Measurements from ENCODE around the gene THSD4.

THSD4 gene

DNA sequence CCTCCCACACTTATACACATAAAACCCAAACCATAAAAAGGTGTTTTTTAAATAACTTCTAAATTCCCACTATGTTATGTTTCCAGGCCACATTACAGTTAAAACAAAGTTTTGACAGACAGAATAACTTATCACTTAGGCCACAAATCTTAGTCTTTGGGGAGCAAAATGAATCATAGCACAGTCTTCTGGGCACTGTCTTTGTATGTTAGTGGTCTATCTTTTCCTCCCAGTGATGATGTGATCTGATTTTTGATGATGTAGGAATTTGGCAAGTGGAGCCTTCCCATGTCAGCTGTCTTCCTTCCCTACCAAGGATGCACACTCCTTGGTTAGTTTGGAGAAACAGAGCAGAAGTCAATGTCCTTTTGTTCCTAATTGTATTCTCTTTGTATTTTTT, 67.3 kb downstream of the THSD4 start:
- no peaks in the 10 kb centered on the region for H3K9me3 ChIP-seq (ENCODE audit: control insufficient read depth in 1 of 2, low read length in 2 of 2)
- no peak overlapping the region for H3K4me3 ChIP-seq (ENCODE audit: low read depth in 1 of 2, low read length in 2 of 2)
- no peaks in the 10 kb centered on the region for H3K27me3 ChIP-seq (ENCODE audit: control insufficient read depth in 1 of 2, insufficient read depth in 2 of 2, low read length in 2 of 2)
- no peaks in the 10 kb centered on the region for H3K4me1 ChIP-seq (ENCODE audit: control insufficient read depth in 1 of 2, insufficient read depth in 2 of 2, low read length in 2 of 2)
- no peaks in the 10 kb centered on the region for H3K36me3 ChIP-seq (ENCODE audit: control insufficient read depth in 1 of 2, insufficient read depth in 2 of 2, low read length in 2 of 2)
- no peak overlapping the region for H3K27ac ChIP-seq (ENCODE audit: low read depth, low read length)
- no peak overlapping the region for H3K9ac ChIP-seq (ENCODE audit: low read depth in 1 of 2, low read length in 2 of 2)

DNA sequence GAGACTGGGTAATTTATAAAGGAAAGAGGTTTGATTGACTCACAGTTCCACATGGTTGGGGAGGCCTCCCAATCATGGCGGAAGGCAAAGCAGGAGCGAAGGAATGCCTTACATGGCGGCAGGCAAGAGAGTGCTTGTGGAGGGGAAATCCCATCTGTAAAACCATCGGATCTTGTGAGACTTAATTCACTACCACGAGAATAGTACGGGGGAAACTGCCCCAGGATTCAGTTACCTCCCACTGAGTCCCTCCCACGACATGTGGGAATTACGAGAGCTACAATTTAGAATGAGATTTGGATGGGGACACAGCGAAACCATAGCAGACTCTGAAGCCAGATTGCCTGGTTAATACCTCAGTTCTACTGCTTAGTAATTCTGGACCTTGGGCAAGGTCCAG, 67.8 kb downstream of the THSD4 start:
- no peaks in the 10 kb centered on the region for H3K4me1 ChIP-seq (ENCODE audit: control insufficient read depth in 1 of 2, insufficient read depth in 2 of 2, low read length in 2 of 2)
- no peak overlapping the region for H3K9ac ChIP-seq (ENCODE audit: low read depth in 1 of 2, low read length in 2 of 2)
- H3K27ac ChIP-seq (ENCODE audit: low read depth, low read length), result no peak overlapping the region
- H3K4me3 ChIP-seq (ENCODE audit: low read depth in 1 of 2, low read length in 2 of 2), result no peak overlapping the region
- H3K27me3 ChIP-seq (ENCODE audit: control insufficient read depth in 1 of 2, insufficient read depth in 2 of 2, low read length in 2 of 2), result no peaks in the 10 kb centered on the region
- H3K36me3 ChIP-seq (ENCODE audit: control insufficient read depth in 1 of 2, insufficient read depth in 2 of 2, low read length in 2 of 2), result no peaks in the 10 kb centered on the region
- H3K9me3 ChIP-seq (ENCODE audit: control insufficient read depth in 1 of 2, low read length in 2 of 2), result no peaks in the 10 kb centered on the region

DNA sequence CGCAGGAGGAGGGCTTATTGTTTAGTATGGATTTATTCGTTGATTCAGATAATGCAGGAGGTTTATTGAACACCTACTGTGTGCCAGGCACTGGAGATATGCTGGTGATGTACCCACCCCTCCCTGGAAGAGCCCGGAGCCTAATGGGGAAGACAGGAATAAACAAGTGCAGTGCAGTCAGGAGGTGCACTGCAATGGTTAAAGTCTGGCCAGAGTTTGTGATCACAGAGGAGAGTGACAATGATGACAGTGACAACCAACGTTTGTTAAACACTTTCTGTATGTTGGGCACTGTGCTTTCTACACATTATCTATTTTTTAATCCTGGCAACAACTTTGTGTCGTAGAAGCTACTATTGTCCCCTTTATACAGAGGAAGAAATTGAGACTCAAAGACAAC, 70.4 kb downstream of the THSD4 start:
- Histone ChIP-seq H3K4me1 (ENCODE audit: control insufficient read depth in 1 of 2, insufficient read depth in 2 of 2, low read length in 2 of 2) (no peaks in the 10 kb centered on the region), H3K9ac (ENCODE audit: low read depth in 1 of 2, low read length in 2 of 2) (no peak overlapping the region), H3K27me3 (ENCODE audit: control insufficient read depth in 1 of 2, insufficient read depth in 2 of 2, low read length in 2 of 2) (no peaks in the 10 kb centered on the region), H3K9me3 (ENCODE audit: control insufficient read depth in 1 of 2, low read length in 2 of 2) (no peaks in the 10 kb centered on the region), H3K4me3 (ENCODE audit: low read depth in 1 of 2, low read length in 2 of 2) (no peak overlapping the region), H3K36me3 (ENCODE audit: control insufficient read depth in 1 of 2, insufficient read depth in 2 of 2, low read length in 2 of 2) (no peaks in the 10 kb centered on the region), H3K27ac (ENCODE audit: low read depth, low read length) (no peak overlapping the region)

DNA sequence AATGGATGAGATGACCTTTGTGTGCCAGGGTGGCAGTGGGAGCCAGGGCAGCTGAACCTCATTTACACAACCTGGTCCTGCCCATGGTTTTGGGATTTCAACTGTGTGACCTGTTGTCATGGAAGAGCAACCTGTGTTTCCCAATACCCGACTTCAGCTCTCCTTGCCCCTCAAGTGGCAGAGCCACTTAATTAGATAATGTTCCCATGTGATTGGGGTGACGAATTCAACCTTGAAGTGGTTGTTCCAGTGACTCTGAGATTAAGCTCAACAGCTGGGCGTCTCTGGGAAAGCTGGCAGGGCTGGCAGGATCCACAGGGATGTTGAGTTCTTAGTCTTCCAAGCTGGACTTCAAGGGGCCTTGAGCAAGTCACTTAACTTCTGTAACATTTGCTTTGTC, 71.0 kb downstream of the THSD4 start:
- Histone ChIP-seq H3K4me1 (ENCODE audit: control insufficient read depth in 1 of 2, insufficient read depth in 2 of 2, low read length in 2 of 2) (no peaks in the 10 kb centered on the region), H3K9ac (ENCODE audit: low read depth in 1 of 2, low read length in 2 of 2) (no peak overlapping the region), H3K9me3 (ENCODE audit: control insufficient read depth in 1 of 2, low read length in 2 of 2) (no peaks in the 10 kb centered on the region), H3K36me3 (ENCODE audit: control insufficient read depth in 1 of 2, insufficient read depth in 2 of 2, low read length in 2 of 2) (no peaks in the 10 kb centered on the region), H3K27ac (ENCODE audit: low read depth, low read length) (no peak overlapping the region), H3K27me3 (ENCODE audit: control insufficient read depth in 1 of 2, insufficient read depth in 2 of 2, low read length in 2 of 2) (no peaks in the 10 kb centered on the region), H3K4me3 (ENCODE audit: low read depth in 1 of 2, low read length in 2 of 2) (no peak overlapping the region)

DNA sequence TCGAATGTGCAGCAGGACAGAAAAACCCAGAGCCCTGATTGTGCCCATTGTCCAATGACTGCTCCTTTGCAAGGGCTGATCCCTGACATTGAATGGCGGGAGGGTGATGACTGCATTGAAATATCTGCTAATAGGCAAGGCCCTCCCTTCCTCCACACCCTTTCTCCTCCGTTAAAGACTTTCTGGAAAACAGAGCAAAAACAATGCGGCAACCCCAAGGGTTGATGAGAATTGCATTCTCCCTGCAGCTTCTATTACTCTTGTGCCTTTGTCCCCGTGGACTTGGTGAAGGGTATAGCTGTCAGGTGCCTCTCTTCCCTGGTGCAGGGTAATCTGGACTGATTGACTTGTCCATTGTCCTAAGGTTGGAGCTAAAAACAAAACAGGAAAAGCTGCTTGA, 71.8 kb downstream of the THSD4 start:
- H3K27ac ChIP-seq (ENCODE audit: low read depth, low read length), result no peak overlapping the region
- H3K4me1 ChIP-seq (ENCODE audit: control insufficient read depth in 1 of 2, insufficient read depth in 2 of 2, low read length in 2 of 2), result no peaks in the 10 kb centered on the region
- no peak overlapping the region for H3K9ac ChIP-seq (ENCODE audit: low read depth in 1 of 2, low read length in 2 of 2)
- H3K36me3 ChIP-seq (ENCODE audit: control insufficient read depth in 1 of 2, insufficient read depth in 2 of 2, low read length in 2 of 2), result no peaks in the 10 kb centered on the region
- no peaks in the 10 kb centered on the region for H3K27me3 ChIP-seq (ENCODE audit: control insufficient read depth in 1 of 2, insufficient read depth in 2 of 2, low read length in 2 of 2)
- H3K4me3 ChIP-seq (ENCODE audit: low read depth in 1 of 2, low read length in 2 of 2), result no peak overlapping the region
- H3K9me3 ChIP-seq (ENCODE audit: control insufficient read depth in 1 of 2, low read length in 2 of 2), result no peaks in the 10 kb centered on the region

DNA sequence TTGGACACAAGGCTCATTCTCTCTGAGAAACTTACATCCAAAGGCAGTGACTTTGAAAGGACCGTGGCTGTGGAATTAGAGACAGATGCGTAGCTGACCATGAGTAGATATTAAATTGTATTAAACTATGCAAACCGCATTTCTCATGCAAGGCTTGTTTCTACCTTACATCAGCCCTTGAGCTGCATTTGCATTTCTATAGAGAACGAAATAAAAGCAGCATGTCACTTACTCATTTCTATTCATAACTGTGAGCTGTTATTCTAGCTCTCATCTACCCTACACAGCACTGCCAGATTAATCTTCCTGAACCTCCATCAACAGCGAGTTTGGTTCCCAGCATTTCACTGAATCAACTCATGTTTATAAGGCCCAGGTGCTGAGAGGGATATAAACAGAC, 72.3 kb downstream of the THSD4 start:
- H3K36me3 ChIP-seq (ENCODE audit: control insufficient read depth in 1 of 2, insufficient read depth in 2 of 2, low read length in 2 of 2), result no peaks in the 10 kb centered on the region
- no peaks in the 10 kb centered on the region for H3K27me3 ChIP-seq (ENCODE audit: control insufficient read depth in 1 of 2, insufficient read depth in 2 of 2, low read length in 2 of 2)
- H3K4me1 ChIP-seq (ENCODE audit: control insufficient read depth in 1 of 2, insufficient read depth in 2 of 2, low read length in 2 of 2), result no peaks in the 10 kb centered on the region
- no peak overlapping the region for H3K27ac ChIP-seq (ENCODE audit: low read depth, low read length)
- H3K9ac ChIP-seq (ENCODE audit: low read depth in 1 of 2, low read length in 2 of 2), result no peak overlapping the region
- no peaks in the 10 kb centered on the region for H3K9me3 ChIP-seq (ENCODE audit: control insufficient read depth in 1 of 2, low read length in 2 of 2)
- no peak overlapping the region for H3K4me3 ChIP-seq (ENCODE audit: low read depth in 1 of 2, low read length in 2 of 2)

DNA sequence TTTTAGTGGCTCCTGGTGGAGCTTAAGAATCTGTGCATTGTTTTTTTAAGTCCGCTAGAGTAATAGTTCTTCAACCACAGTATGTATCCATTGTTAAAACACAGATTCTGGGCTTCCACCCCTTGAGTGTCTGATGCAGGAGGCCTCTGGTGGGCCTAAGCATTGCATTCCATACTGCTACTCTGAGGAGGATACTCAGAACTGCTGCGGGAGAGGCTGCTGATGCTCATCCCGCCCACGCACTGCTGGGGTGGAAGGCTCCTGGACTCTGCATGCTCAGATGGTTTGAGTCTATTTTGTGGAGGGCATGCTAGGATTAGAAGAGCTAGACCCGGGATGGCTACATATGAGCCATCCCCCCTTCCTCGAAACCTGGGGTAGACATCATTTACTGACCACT, 74.4 kb downstream of the THSD4 start:
- H3K9me3 ChIP-seq (ENCODE audit: control insufficient read depth in 1 of 2, low read length in 2 of 2), result no peaks in the 10 kb centered on the region
- no peaks in the 10 kb centered on the region for H3K27me3 ChIP-seq (ENCODE audit: control insufficient read depth in 1 of 2, insufficient read depth in 2 of 2, low read length in 2 of 2)
- no peak overlapping the region for H3K4me3 ChIP-seq (ENCODE audit: low read depth in 1 of 2, low read length in 2 of 2)
- no peak overlapping the region for H3K9ac ChIP-seq (ENCODE audit: low read depth in 1 of 2, low read length in 2 of 2)
- no peaks in the 10 kb centered on the region for H3K4me1 ChIP-seq (ENCODE audit: control insufficient read depth in 1 of 2, insufficient read depth in 2 of 2, low read length in 2 of 2)
- H3K36me3 ChIP-seq (ENCODE audit: control insufficient read depth in 1 of 2, insufficient read depth in 2 of 2, low read length in 2 of 2), result no peaks in the 10 kb centered on the region
- H3K27ac ChIP-seq (ENCODE audit: low read depth, low read length), result no peak overlapping the region

DNA sequence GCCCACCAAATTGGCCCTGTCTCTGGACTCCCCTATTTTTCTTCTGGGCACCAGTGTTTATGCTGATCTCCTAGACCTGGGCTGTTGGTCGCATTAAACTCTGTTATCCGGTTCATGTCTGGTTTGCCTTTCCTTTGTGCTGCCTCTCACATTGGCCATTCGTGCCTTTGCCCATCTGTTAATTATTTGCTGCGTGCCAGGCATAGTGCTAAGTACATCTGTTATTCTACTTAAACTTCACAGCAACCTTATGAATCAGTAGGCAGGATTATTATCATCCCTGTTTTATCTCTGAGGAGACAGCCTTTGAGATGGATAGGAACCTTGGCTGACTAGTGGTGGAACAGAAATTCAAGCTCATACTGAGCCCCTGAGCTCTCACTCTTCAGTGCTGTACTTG, 76.0 kb downstream of the THSD4 start:
- Histone ChIP-seq H3K9me3 (ENCODE audit: control insufficient read depth in 1 of 2, low read length in 2 of 2) (no peaks in the 10 kb centered on the region), H3K27me3 (ENCODE audit: control insufficient read depth in 1 of 2, insufficient read depth in 2 of 2, low read length in 2 of 2) (no peaks in the 10 kb centered on the region), H3K4me3 (ENCODE audit: low read depth in 1 of 2, low read length in 2 of 2) (no peak overlapping the region), H3K27ac (ENCODE audit: low read depth, low read length) (no peak overlapping the region), H3K36me3 (ENCODE audit: control insufficient read depth in 1 of 2, insufficient read depth in 2 of 2, low read length in 2 of 2) (no peaks in the 10 kb centered on the region), H3K4me1 (ENCODE audit: control insufficient read depth in 1 of 2, insufficient read depth in 2 of 2, low read length in 2 of 2) (no peaks in the 10 kb centered on the region), H3K9ac (ENCODE audit: low read depth in 1 of 2, low read length in 2 of 2) (no peak overlapping the region)

DNA sequence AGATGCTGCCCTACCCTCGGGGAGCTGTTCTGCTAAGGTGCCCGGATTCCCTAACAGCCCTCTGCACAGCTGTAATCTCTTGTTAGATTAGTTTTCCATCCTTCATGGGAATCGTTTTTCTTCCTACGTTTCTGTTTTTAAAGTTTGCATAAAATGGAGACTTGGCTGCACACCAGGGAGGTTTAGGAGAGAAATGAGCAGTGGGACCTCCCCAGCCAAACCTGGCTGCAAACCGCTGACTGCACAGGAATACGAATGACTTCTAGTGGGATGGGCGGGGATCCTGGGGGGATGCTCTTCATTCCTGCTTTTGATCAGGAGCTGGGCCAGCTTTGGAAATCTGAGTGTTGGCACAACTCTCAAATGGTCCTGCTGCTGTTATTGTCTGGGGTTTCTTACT, 77.5 kb downstream of the THSD4 start:
- no peaks in the 10 kb centered on the region for H3K9me3 ChIP-seq (ENCODE audit: control insufficient read depth in 1 of 2, low read length in 2 of 2)
- H3K27ac ChIP-seq (ENCODE audit: low read depth, low read length), result no peak overlapping the region
- no peaks in the 10 kb centered on the region for H3K36me3 ChIP-seq (ENCODE audit: control insufficient read depth in 1 of 2, insufficient read depth in 2 of 2, low read length in 2 of 2)
- no peak overlapping the region for H3K9ac ChIP-seq (ENCODE audit: low read depth in 1 of 2, low read length in 2 of 2)
- no peaks in the 10 kb centered on the region for H3K27me3 ChIP-seq (ENCODE audit: control insufficient read depth in 1 of 2, insufficient read depth in 2 of 2, low read length in 2 of 2)
- no peaks in the 10 kb centered on the region for H3K4me1 ChIP-seq (ENCODE audit: control insufficient read depth in 1 of 2, insufficient read depth in 2 of 2, low read length in 2 of 2)
- no peak overlapping the region for H3K4me3 ChIP-seq (ENCODE audit: low read depth in 1 of 2, low read length in 2 of 2)

DNA sequence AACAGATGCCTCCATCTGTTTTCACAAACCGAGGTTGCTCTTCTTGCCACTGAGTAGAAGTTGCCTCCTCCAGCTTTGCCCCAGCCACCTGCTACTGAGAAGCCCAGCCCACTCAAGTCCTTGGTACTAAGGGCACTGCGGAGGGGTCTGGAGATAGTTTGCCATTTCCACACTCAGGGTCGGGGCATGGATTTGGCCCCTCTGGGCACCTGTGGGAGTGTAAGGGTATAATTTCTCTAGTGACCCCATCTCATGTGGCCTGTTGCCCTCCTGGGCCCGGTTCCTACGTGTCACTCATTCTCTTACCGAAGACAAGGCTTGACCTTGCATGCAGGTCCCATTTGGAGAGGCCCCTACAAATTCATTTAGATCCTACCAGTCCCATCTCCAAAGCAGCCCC, 79.0 kb downstream of the THSD4 start:
- no peaks in the 10 kb centered on the region for H3K9me3 ChIP-seq (ENCODE audit: control insufficient read depth in 1 of 2, low read length in 2 of 2)

DNA sequence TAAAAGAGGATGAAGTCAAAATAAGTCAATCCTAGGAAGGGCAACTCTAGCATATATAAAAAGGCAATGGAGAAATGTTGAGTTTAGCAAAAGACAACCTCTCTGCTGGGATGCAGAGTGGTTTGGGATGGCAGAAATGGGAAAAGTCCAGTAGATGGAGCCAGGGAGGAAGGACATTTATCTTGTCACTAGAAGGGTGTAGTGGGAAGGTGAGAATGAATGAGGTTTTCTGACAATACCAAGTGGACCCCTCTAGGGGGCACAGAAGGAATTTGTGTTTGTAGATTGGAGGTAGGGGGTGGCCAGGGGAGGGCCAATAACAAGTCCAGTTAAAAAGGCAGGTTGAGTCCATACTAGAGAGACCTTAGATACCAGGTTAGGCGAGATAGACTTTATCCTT, 80.0 kb downstream of the THSD4 start:
- Histone ChIP-seq H3K9me3 (ENCODE audit: control insufficient read depth in 1 of 2, low read length in 2 of 2) (no peaks in the 10 kb centered on the region), H3K27me3 (ENCODE audit: control insufficient read depth in 1 of 2, insufficient read depth in 2 of 2, low read length in 2 of 2) (no peaks in the 10 kb centered on the region), H3K4me3 (ENCODE audit: low read depth in 1 of 2, low read length in 2 of 2) (no peak overlapping the region), H3K27ac (ENCODE audit: low read depth, low read length) (no peak overlapping the region), H3K4me1 (ENCODE audit: control insufficient read depth in 1 of 2, insufficient read depth in 2 of 2, low read length in 2 of 2) (no peaks in the 10 kb centered on the region), H3K9ac (ENCODE audit: low read depth in 1 of 2, low read length in 2 of 2) (no peak overlapping the region), H3K36me3 (ENCODE audit: control insufficient read depth in 1 of 2, insufficient read depth in 2 of 2, low read length in 2 of 2) (no peaks in the 10 kb centered on the region)

More for the DNA sequence above, 79.0 kb downstream of the THSD4 start:
- Histone ChIP-seq H3K36me3 (ENCODE audit: control insufficient read depth in 1 of 2, insufficient read depth in 2 of 2, low read length in 2 of 2) (no peaks in the 10 kb centered on the region), H3K4me3 (ENCODE audit: low read depth in 1 of 2, low read length in 2 of 2) (no peak overlapping the region), H3K9ac (ENCODE audit: low read depth in 1 of 2, low read length in 2 of 2) (no peak overlapping the region), H3K27ac (ENCODE audit: low read depth, low read length) (no peak overlapping the region), H3K4me1 (ENCODE audit: control insufficient read depth in 1 of 2, insufficient read depth in 2 of 2, low read length in 2 of 2) (no peaks in the 10 kb centered on the region), H3K27me3 (ENCODE audit: control insufficient read depth in 1 of 2, insufficient read depth in 2 of 2, low read length in 2 of 2) (no peaks in the 10 kb centered on the region)

Data from duodenal mucosa (tissue), 2 donors.